GM23338 (cell line): Measurements from ENCODE around the gene COL26A1.

ENCODE experiments used
- CREB1 ChIP-seq: fragments of 250-450 bp; sonication (Bioruptor Pico); IDR thresholded peaks from 2 replicates; pipeline ENCODE4 v1.5.0; 2020; ENCODE audit warnings: low read depth, mild to moderate bottlenecking, moderate library complexity
- CTCF ChIP-seq, 2 experiments: fragments of 200-600 bp in 1 of 2; sonication (generic) in 1 of 2; conservative IDR thresholded peaks; 2 replicates each; pipeline versions ENCODE4 v1.5.1 to v1.6.1; 2016 to 2017; ENCODE audit warnings: antibody characterized with exemption in 2 of 2, low read depth in 2 of 2, mild to moderate bottlenecking in 2 of 2, moderate library complexity in 1 of 2
- ETS1 ChIP-seq: IDR thresholded peaks from 2 replicates; pipeline ENCODE4 v1.6.1; 2016; ENCODE audit warnings: antibody characterized with exemption
- EZH2 ChIP-seq: fragments of 200-600 bp; sonication (generic); IDR thresholded peaks from one replicate; pipeline ENCODE4 v1.8.0; 2017; ENCODE audit warnings: antibody characterized with exemption, mild to moderate bottlenecking, low read depth; ENCODE audit not compliant: unreplicated experiment
- EZH2phosphoT487 ChIP-seq: fragments of 200-600 bp; sonication (generic); IDR thresholded peaks from one replicate; pipeline ENCODE4 v1.8.1; 2018; ENCODE audit warnings: antibody characterized with exemption; ENCODE audit not compliant: unreplicated experiment
- JUNB ChIP-seq: IDR thresholded peaks from one replicate; pipeline ENCODE4 v1.6.1; 2016; ENCODE audit warnings: antibody characterized with exemption; ENCODE audit not compliant: unreplicated experiment
- POLR2AphosphoS5 ChIP-seq: IDR thresholded peaks from 2 replicates; pipeline ENCODE4 v1.6.1; 2016; ENCODE audit warnings: antibody characterized with exemption, low read depth
- REST ChIP-seq: IDR thresholded peaks from one replicate; pipeline ENCODE4 v1.6.1; 2018; ENCODE audit warnings: antibody characterized with exemption; ENCODE audit not compliant: unreplicated experiment
- ZNF462 ChIP-seq: fragments of 250-450 bp; sonication (Bioruptor Pico); IDR thresholded peaks from 2 replicates; pipeline ENCODE4 v1.5.0; 2020; ENCODE audit warnings: mild to moderate bottlenecking, moderate library complexity

- TF ChIP-seq CTCF (conservative IDR thresholded peaks at IDR 0.05; ENCODE audit: low read depth in 2 of 2) = no peak
- TF ChIP-seq REST = no peak
- no peak for TF ChIP-seq EZH2
- no peak for TF ChIP-seq CREB1 (CRISPR knock-in tag)
- TF ChIP-seq JUNB = no peak
- no peak for TF ChIP-seq POLR2AphosphoS5
- no peak for TF ChIP-seq EZH2phosphoT487
- no peak for TF ChIP-seq ETS1
- TF ChIP-seq ZNF462 (CRISPR knock-in tag) = no peak
Measured at GRCh38 chr7:101550641-101551541, 188.2 kb downstream of the COL26A1 start.
